NCI-H460 (cell line): ENCODE measurements around the gene PSG2. TPM values are rescaled to one million over a fixed set of nuclear protein-coding genes. Genes with fewer than 3 reads are reported as not detected.
"Not testable (repeated sequence)": the region's sequence is repeated elsewhere in the genome, so short reads cannot be mapped to it uniquely, and the experiment has no call there.

Experiments
- DNase-seq: peaks from one replicate; pipeline ENCODE4 v3.0.0-alpha.2; 2016; ENCODE audit warnings: low read depth; ENCODE audit errors: extremely low read depth
- total RNA-seq: library from RNA; depleted of rRNA; stranded (reverse); fragments of >200 nt; shearing (Covaris generic); gene quantifications from 2 replicates; pipeline ENCODE4 v1.2.3, GENCODE V29; 2014

The PSG2 gene
- total RNA-seq, 1 experiment from 2014 or later: not detected

DNA sequence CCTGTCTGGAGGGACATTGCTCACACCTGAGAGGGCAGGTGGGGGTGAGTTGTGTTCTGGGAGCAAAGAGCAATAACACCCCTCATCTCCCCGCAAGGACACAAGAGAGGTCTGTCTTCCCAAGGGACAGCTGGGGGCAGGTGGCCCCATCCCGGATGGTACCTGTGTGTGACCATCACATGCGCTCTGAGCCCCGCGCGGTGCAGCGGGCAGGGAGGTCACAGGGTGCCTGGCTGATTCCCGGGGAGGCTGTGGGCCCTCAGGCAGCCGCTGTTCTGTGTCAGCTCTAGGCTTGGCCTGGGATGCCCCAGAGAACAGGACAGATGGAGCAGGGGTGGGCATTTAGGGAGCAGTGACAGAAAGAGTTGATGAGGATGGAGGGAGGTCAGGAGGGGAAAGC lies 1.2 kb upstream of the PSG2 start:
- DNase-seq: not testable (repeated sequence)

- no peak for DNase-seq
These were observed 4.2 kb downstream of the PSG2 start for GRCh38 chr19:43078311-43078710.

DNA sequence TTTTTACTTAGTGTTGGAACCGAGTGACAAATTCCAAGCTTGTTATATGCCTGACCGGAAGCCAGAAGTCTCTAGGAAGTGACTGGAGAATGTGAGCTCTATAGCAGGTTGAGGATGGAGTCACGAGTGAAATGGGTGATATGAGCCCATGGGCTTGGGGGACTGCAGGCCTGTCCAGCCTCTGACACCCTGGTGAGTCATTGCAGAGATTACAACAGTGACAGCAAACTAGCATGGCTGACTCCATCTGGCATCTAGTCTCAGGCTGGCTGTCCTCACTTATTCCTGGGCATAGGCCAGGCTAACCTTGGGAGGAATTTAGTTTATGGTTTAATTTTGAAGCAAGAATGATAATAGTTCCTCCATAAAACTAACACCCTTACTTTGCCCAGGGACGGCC lies 4.6 kb downstream of the PSG2 start:
- DNase-seq: not testable (repeated sequence)

GRCh38 chr19:43062418-43062817 lies 20.1 kb downstream of the PSG2 start:
- not testable (repeated sequence) for DNase-seq

- not testable (repeated sequence) for DNase-seq
These were observed 21.2 kb downstream of the PSG2 start for GRCh38 chr19:43061326-43061725.

DNA sequence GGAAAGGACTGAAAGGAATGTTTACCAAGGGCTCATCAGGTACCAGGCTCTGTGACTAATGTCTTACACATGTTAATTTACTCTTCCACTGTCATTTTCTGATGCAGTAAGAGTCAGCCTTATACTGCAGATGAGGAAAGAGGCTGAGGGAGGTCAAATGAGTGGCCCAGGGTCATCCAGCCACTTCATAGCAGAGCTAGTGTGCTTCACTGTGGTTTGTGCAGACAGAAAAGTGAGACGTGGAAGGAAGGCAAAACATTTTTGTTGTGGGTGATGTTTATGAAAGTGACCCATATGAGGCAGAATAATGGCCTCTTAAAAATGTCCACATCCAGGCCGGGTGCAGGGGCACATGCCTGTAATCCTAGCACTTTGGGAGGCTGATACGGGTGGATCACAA lies 22.2 kb downstream of the PSG2 start:
- DNase-seq: not testable (repeated sequence)

DNA sequence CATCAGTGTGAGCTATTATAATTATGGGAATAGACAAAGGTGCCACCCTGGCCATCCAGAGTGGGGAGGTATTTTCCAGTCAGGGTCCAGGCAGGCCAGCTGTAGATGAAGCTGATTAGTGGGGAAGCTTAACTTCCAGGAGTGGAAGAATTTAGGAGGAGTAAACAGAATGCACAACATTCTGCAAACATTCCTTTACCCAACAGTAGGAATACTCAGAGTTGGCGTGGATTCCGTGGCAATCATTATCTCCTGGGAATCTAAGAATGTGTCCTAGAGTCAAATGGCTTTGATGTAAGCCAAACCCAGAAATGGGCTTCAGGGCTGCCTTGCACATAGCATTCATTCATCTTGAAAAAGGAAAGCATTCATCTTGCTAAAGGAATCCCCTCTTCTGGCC lies 23.0 kb downstream of the PSG2 start:
- not testable (repeated sequence) for DNase-seq

- DNase-seq: not testable (repeated sequence)
These were observed 24.1 kb downstream of the PSG2 start for GRCh38 chr19:43058440-43058839.

GRCh38 chr19:43047966-43048365 lies 34.5 kb downstream of the PSG2 start:
- not testable (repeated sequence) for DNase-seq

DNA sequence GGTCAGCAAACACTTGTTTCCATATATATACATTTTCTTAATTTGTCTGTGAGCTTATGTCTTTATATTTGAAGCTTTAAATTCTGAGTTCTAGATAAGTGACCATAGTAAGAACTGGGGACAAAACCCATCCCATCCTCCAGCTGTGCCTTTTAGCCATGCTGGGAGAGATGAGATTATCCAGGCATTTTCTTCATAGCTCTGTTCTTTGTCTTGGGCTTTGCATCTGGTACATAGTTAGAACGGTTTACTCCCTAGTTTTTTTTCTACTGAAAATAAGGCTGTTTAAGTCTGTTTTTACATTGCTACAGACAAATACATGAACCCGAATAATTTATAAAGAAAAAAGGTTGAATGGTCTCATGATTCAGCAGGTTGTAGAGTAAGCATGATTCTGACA lies 35.9 kb downstream of the PSG2 start:
- DNase-seq: not testable (repeated sequence)

DNA sequence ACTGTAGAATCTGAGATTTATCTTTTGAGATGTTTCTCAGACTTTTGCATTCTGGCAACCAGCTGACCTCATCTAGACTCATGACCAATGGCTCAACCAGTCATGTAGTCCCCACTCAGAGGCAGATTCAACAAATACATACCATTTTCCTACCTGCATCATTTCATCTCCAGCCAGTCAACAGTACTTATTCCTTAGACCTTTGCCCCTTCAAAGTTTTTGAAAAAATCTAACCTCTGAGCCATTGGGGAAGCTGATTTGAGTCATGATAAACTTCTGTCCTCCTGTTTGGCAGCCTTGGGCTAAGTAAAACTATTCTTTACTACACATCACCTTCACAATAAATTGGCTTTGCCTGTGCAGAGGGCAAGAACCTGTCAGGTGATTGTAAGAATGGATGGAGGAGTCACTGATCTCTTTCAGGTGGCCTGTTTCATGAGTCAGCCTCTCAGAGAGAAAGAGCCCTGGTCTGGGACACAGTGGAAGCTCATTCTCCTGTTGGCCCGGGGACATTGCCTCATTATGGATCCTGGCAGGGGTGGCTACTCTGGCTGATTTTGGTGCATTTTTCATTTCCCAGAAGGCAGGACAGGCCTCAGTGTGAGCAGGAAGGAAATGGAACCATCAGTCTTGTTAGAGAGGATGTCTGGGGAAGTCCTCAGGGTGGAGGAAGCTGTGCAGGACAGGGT lies 38.9 kb downstream of the PSG2 start:
- DNase-seq: not testable (repeated sequence)

DNA sequence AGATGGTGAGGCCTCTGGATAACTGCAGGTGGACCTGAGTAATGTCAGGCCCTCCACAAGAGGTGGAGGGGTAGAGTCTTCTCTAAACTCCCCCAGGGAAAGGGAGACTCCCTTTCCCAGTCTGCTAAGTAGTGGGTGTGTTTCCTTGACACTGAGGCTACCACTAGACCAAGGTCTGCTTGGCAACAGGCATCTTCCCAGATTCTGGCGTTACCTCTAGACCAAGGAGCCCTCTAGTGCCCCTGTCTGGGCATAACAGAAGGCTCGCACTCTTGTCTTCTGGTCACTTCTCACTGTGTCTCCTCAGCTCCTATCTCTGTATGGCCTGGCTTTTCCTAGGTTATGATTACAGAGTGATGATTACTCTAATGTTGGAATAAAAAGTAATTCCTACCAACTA lies 50.9 kb downstream of the PSG2 start:
- not testable (repeated sequence) for DNase-seq

GRCh38 chr19:43028866-43029265 lies 53.6 kb downstream of the PSG2 start:
- no peak for DNase-seq

- not testable (repeated sequence) for DNase-seq
These were observed 54.5 kb downstream of the PSG2 start for GRCh38 chr19:43027985-43028384.

GRCh38 chr19:43027061-43027460 lies 55.4 kb downstream of the PSG2 start:
- not testable (repeated sequence) for DNase-seq

- not testable (repeated sequence) for DNase-seq
These were observed 56.1 kb downstream of the PSG2 start, which contains the start of gene PSG11 for GRCh38 chr19:43026369-43026768. TSS of gene PSG11 (minus strand) at chr19:43026469. CDS start at chr19:43026372, 97 bp downstream.

- DNase-seq: not testable (repeated sequence)
These were observed 60.4 kb downstream of the PSG2 start for GRCh38 chr19:43022098-43022497.

DNA sequence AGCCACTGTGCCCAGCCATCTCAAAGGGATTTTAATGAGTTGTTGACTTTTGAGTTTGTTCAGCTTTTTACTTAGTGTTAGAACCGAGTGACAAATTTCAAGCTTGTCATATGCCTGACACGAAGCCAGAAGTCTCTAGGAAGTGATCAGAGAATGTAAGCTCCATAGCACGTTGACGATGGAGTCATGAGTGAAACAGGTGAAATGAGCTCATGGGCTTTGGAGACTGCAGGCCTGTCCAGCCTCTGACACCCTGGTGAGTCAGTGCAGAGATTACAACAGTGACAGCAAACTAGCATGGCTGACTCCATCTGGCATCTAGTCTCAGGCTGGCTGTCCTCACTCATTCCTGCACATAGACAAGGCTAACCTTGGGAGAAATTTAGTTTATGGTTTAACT lies 60.9 kb downstream of the PSG2 start:
- not testable (repeated sequence) for DNase-seq

DNA sequence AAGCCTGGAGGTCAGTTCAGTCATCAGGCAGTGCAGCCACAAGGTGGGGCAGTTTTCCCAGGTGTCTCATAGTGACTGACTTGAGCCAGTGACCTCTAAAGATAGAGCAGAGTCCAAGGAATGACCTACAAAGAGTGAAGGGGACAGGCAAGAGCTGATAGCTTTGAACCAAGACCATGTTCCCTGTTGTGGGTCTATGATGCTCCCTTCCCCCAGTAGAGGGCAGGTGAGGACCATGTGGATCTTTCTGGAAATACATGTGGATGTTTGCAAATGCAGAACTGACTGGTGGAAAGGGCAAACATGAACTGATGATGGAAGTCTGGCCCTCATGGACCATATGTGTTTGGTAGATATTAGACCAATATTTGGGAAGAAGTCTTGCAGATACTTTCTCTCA lies 62.9 kb downstream of the PSG2 start:
- not testable (repeated sequence) for DNase-seq
